K562 (cell line): ENCODE results near the gene GLE1. TPM values are rescaled to one million over a fixed set of nuclear protein-coding genes. Genes with fewer than 3 reads are reported as not detected.

Experiments
- ARID2 ChIP-seq: fragments of 450-650 bp; IDR thresholded peaks from 2 replicates; pipeline ENCODE4 v1.6.1; 2017; ENCODE audit warnings: antibody characterized with exemption, mild to moderate bottlenecking
- ARNT ChIP-seq, 2 experiments: fragments of 450-650 bp; IDR thresholded peaks; 2 replicates each; pipeline ENCODE4 v1.6.1; 2016; ENCODE audit warnings: mild to moderate bottlenecking in 1 of 2
- CREB5 ChIP-seq: fragments of 250-450 bp; sonication (Bioruptor Pico); IDR thresholded peaks from 2 replicates; pipeline ENCODE4 v1.5.0; 2020; ENCODE audit warnings: mild to moderate bottlenecking
- DNMT1 ChIP-seq: fragments of 450-650 bp; IDR thresholded peaks from 2 replicates; pipeline ENCODE4 v1.6.1; 2016; ENCODE audit warnings: antibody characterized with exemption, mild to moderate bottlenecking
- ETV5 ChIP-seq: sonication (generic); formaldehyde crosslinking; IDR thresholded peaks from 2 replicates; pipeline ENCODE4 v1.4.0; 2020; ENCODE audit warnings: low read depth, mild to moderate bottlenecking, missing genetic modification reagents
- GTF2E2 ChIP-seq: fragments of 200-800 bp; sonication (Bioruptor generic); IDR thresholded peaks from 2 replicates; pipeline ENCODE4 v1.6.1; 2016; ENCODE audit warnings: missing genetic modification characterization, missing compliant biosample characterization
- NFATC3 ChIP-seq: fragments of 450-650 bp; IDR thresholded peaks from 2 replicates; pipeline ENCODE4 v1.6.1; 2017; ENCODE audit warnings: mild to moderate bottlenecking
- NR3C1 ChIP-seq: sonication (generic); formaldehyde crosslinking; IDR thresholded peaks from 2 replicates; pipeline ENCODE4 v1.8.1; 2022; ENCODE audit warnings: missing genetic modification reagents
- POLR3G ChIP-seq: IDR thresholded peaks from 2 replicates; pipeline ENCODE4 v1.6.1; 2011; ENCODE audit not compliant: insufficient read length, insufficient replicate concordance; ENCODE audit errors: extremely low read depth
- VEZF1 ChIP-seq: fragments of 200-800 bp; sonication (Bioruptor generic); IDR thresholded peaks from 2 replicates; pipeline ENCODE4 v1.6.1; 2017; ENCODE audit warnings: missing genetic modification characterization, missing compliant biosample characterization
- ZBTB2 ChIP-seq: fragments of 450-650 bp; IDR thresholded peaks from 2 replicates; pipeline ENCODE4 v1.6.1; 2016; ENCODE audit warnings: antibody characterized with exemption
- ZBTB49 ChIP-seq: sonication (generic); formaldehyde crosslinking; IDR thresholded peaks from 2 replicates; pipeline ENCODE4 v1.8.0; 2022; ENCODE audit warnings: missing genetic modification reagents, mild to moderate bottlenecking, borderline replicate concordance
- ZMIZ1 ChIP-seq, 2 experiments: fragments of 150-350 bp in 1 of 2; IDR thresholded peaks; 2 replicates each; pipeline ENCODE4 v1.6.1; 2012 to 2016; ENCODE audit warnings: low read depth in 2 of 2, low read length in 2 of 2, mild to moderate bottlenecking in 1 of 2, moderate library complexity in 1 of 2
- ZNF165 ChIP-seq: fragments of 250-450 bp; sonication (Bioruptor Pico); IDR thresholded peaks from 2 replicates; pipeline ENCODE4 v1.4.0; 2020; ENCODE audit warnings: borderline replicate concordance
- ZNF224 ChIP-seq: sonication (generic); formaldehyde crosslinking; IDR thresholded peaks from 2 replicates; pipeline ENCODE4 v1.8.0; 2022; ENCODE audit warnings: mild to moderate bottlenecking, missing genetic modification reagents
- ZNF511 ChIP-seq: sonication (generic); formaldehyde crosslinking; IDR thresholded peaks from 2 replicates; pipeline ENCODE4 v1.8.0; 2022; ENCODE audit warnings: mild to moderate bottlenecking, missing genetic modification reagents
- ZNF77 ChIP-seq: fragments of 250-450 bp; sonication (Bioruptor Pico); IDR thresholded peaks from 2 replicates; pipeline ENCODE4 v1.5.0; 2020
- polyA plus RNA-seq, 8 experiments: library from polyadenylated mRNA; depleted of rRNA in 4 of 8; stranded (reverse) in 5 of 8; unstranded in 3 of 8; fragments of >200 nt; fragmentation: Nextera tagmentation in 2 of 8; fragmentation: Illumina TruSeq in 1 of 8; extraction: Ambion mirVana in 2 of 8; extraction: Trizol in 1 of 8; gene quantifications; 2 replicates each; pipeline versions ENCODE4 v1.2.1 to v1.2.3, GENCODE V29; 2011 to 2014; ENCODE audit warnings: inconsistent platforms in 1 of 8, missing spikeins in 1 of 8
- total RNA-seq, 7 experiments: library from RNA; depleted of rRNA in 6 of 7; stranded (reverse); fragments of >200 nt in 6 of 7; fragmentation: Illumina TruSeq in 2 of 7; extraction: Trizol in 2 of 7; gene quantifications; 2 replicates each; pipeline versions ENCODE4 v1.2.1 to v1.2.3, GENCODE V29; 2011 to 2021; ENCODE audit warnings: low replicate concordance in 1 of 7

Gene GLE1
- total and polyA plus RNA-seq, 9 of the 15 experiments (the other 6 are each of a cell fraction or from before 2014, with no cell fraction given): 15.9 to 44.8 (median 37.6) TPM

GRCh38 chr9:128494108-128494745, 10.3 kb upstream of the GLE1 start (continued):
- TF ChIP-seq ZMIZ1 (IDR thresholded peaks at IDR 0.05; ENCODE audit: low read depth in 2 of 2, low read length in 2 of 2) (no peak), CREB5 (CRISPR knock-in tag) (no peak), POLR3G (no peak), GTF2E2 (tag) (no peak), ZBTB2 (no peak), ETV5 (CRISPR knock-in tag) (no peak), VEZF1 (CRISPR knock-in tag) (no peak), ARID2 (no peak), NR3C1 (no peak), ZBTB49 (no peak), ZNF165 (no peak), ZNF77 (CRISPR knock-in tag) (no peak), DNMT1 (no peak), ZNF511 (no peak), NFATC3 (no peak), ARNT (IDR thresholded peaks at IDR 0.05) (no peak), ZNF224 (CRISPR knock-in tag) (no peak)
